Measurements from ENCODE around the gene CST6. TPM values are rescaled to one million over a fixed set of nuclear protein-coding genes. Genes with fewer than 3 reads are reported as not detected.
A peak's percentile ranks its signal among the peaks of the same experiment; 100 is the strongest.
"Not testable (repeated sequence)": the region's sequence is repeated elsewhere in the genome, so short reads cannot be mapped to it uniquely, and the experiment has no call there.

Gene CST6
- total RNA-seq, 2 donors from 2014 or later: 0.56 TPM; not detected in 1

DNA sequence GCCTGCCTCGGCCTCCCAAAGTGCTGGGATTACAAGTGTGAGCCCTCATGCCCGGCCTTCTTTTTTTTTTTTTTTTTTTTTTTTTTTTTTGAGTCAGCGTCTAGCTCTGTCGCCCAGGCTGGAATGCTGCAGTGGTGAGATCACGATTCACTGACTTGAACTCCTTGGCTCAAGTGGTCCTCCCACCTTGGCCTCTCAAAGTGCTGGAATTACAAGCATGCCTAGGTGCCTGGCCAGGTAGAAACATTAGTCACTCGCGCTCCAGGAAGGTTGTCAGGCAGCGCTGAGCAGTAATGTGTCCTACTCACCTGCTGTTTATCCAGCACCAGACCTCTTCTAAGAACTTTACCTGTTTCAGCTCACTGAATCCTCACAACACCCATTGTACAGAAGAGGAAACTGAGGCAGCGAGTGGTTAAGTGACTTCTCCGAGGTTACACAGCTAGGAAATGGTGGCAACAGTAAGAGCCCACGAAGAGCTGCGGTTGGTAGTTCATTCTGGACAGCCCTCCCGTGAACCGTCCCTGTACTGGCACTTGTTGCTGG lies 496 bp upstream of the CST6 start:
- no peak for DNase-seq (ENCODE audit: low spot score)
- intact Hi-C loops (cut with DNase I): no loop called here

GRCh38 chr11:66012371-66012945 lies 650 bp downstream of the CST6 start:
- no peak for DNase-seq (ENCODE audit: low spot score)
- intact Hi-C loops (cut with DNase I): no loop called here

GRCh38 chr11:66012946-66013761 lies 1.3 kb downstream of the CST6 start:
- no peak for DNase-seq (ENCODE audit: low spot score)
- intact Hi-C loops (cut with DNase I): no loop called here

DNA sequence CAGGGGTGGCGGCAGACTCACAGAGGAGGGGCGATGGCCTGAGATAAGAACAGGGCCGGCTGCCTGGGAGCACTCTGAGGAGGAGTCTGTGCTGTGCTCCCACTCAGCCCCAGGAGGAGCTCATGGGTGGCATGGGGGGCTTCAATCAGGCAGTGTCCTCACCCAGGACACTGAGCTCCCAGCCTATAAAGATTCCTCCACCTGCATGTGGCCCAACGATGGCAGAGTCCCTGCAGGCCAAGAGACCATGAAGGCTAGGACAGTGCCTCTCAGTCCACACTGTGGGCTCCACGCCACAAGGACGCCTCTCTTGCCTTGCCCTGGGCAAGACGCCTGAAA lies 1.9 kb downstream of the CST6 start:
- DNase-seq (ENCODE audit: low spot score): no peak
- intact Hi-C loops (cut with DNase I): no loop called here

DNA sequence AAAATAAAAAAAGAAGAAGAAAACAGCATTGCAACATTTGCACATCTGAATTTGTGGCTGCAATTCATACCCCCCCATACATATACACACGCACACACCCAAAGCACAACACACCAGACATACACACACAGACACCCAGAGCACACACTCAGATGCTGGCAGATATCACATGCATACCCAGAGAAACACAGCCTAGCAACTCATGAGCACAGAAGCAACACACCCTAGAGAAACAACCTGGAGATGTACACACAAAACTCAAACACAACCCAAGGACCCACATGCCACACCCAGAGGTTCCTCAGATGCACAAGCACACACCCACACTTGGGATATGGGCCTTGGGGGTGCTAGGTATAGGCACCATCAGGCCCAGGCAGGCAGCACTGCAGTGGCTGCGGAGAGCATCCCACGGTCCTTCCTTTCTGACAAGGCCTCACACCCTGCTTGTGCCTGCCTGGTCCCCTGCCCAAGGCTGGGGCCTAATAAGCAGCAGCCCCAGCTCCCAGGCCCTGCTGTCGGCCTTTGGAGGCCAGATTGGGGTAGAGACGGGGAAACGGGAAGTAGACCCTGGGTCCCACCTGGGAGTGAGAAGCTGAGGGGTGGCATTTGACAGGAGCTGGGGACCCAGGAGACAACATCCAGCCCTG lies 3.1 kb downstream of the CST6 start:
- DNase-seq (ENCODE audit: low spot score): no peak
- intact Hi-C loops (cut with DNase I): no loop called here

DNA sequence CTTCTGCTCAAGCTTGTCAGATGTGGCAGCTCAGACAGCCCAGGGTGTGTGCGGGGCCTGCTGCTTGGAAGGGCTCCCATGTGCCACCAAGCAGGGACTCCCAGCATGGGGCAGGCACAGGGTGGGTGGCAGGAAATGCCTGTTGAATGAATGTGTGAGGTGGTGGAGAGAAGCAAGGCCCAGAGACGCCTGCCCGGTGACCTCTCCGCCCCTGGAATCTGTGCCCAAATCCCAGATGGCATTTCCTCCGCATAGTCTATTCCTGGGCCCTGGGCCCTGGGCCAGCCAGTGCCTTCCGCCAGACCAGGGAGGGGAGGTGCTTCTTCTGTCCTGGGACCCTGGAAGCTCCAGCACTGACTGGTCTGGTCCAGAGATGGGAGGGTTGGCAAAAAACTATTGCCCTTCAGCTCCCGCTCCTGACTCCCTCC lies 3.7 kb downstream of the CST6 start:
- intact Hi-C loops (cut with DNase I): no loop called here
- peak; percentile 74 for DNase-seq (ENCODE audit: low spot score)

- intact Hi-C loops (cut with DNase I): no loop called here
- DNase-seq (ENCODE audit: low spot score): peak; percentile 45
Observed at GRCh38 chr11:66015936-66016792, 4.4 kb downstream of the CST6 start.

DNA sequence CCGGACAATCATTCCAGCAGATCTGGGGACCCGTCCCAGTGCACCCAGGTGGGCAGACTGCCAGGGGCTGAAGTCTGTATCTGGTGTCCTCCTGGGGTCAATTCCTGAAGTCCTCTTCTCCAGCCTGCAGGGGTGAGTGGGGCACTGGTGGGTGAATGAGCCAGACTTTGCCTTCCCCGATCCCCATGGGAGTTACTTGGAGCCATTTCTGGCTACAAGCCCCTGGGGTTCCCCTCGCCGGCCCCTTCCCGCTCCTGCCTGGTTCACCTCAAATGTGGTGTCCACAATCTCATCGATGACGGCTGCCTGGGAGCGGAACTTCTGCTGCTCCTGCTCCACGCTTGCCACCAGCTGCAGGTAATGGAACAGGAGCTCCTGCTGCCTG lies 5.0 kb downstream of the CST6 start:
- DNase-seq (ENCODE audit: low spot score): peak; percentile 70
- intact Hi-C loops (cut with DNase I): no loop called here

DNA sequence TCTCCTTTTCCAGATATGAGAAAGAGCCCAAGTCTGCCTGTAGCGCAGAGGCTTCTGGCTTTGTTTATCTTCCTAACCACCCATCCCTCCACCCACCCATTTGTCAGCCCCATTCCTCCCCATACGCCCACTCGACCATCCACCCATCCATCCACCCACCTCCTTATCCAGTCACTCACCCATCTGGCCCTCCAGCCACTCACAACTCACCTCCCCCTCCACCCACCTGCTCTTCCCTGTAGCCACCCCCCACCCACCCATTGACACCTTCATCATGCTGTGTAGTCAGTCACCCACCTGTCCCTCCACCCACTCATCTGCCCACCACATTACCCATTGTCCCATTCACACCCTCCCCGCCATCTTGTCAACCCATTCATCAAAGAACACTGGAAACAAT lies 5.5 kb downstream of the CST6 start:
- DNase-seq (ENCODE audit: low spot score): no peak
- intact Hi-C loops (cut with DNase I): no loop called here

GRCh38 chr11:66020212-66020611 lies 8.4 kb downstream of the CST6 start:
- intact Hi-C loops (cut with DNase I): no loop called here

GRCh38 chr11:66020618-66021357 lies 9.0 kb downstream of the CST6 start:
- peak; percentile 89 for DNase-seq (ENCODE audit: low spot score)
- intact Hi-C loops (cut with DNase I): no loop called here

More at GRCh38 chr11:66020212-66020611, 8.4 kb downstream of the CST6 start:
- DNase-seq (ENCODE audit: low spot score): no peak

DNA sequence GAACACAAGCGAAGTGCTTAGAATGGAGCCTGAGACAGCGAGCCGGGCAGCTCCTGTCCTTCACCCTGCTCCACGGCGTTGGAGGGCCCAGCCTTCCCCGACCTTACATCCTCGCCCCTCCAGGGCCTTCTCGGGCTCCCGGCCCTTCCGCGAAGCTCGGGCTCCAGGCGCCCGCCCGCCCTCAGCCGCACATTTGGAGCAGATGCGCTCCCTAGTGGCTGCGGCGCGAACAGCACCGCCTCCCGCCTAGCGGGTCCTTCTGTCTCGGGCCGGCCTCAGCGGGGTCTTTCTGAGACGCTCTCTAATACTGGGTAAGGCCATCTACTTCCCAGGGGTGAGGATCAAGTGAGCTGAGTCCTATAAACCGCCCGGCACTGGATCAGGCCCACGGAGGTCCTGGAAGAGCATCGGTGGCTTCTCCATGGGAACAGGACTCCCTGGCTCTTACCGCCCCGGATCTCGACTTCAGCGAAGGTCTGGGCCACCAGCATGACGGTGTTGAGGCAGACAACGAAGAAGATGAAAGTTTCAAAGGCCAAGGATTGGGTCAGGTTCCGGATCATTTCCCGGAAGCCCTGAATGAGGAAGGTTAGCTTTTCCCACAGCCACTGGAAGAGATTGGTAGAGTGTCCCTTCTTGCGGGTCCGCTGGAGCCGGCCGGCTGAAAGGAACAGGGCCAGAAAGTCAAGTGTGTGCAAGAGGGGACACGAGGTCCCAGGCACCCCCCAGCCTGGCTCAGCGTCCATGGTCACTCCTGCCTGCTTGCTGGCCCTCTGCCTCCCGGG lies 10.8 kb downstream of the CST6 start:
- intact Hi-C loops (cut with DNase I): no loop called here
- DNase-seq (ENCODE audit: low spot score): peak; percentile 91

DNA sequence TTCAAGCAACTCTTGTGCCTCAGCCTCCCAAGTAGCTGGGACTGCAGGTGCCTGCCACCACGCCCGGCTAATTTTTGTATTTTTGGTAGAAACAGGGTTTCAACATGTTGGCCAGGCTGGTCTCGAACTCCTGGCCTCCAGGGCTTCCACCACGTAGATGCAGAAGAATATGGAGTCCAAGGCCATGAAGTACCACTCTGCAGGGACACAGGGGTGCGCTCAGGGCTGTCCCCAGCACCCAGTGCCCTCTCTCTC lies 11.3 kb downstream of the CST6 start:
- DNase-seq (ENCODE audit: low spot score); intact Hi-C loops (cut with DNase I): not testable (repeated sequence)

- no peak for DNase-seq (ENCODE audit: low spot score)
- intact Hi-C loops (cut with DNase I): no loop called here
Observed at GRCh38 chr11:66026017-66026529, 14.3 kb downstream of the CST6 start, which contains the start of gene CATSPER1. Gene CATSPER1, minus strand, starts transcription at chr11:66026479. Its CDS starts 100 bp downstream, at chr11:66026379.

- intact Hi-C loops (cut with DNase I): no loop called here
- DNase-seq (ENCODE audit: low spot score): no peak
Observed at GRCh38 chr11:66032957-66033735, 21.3 kb downstream of the CST6 start.

- intact Hi-C loops (cut with DNase I): no loop called here
- no peak for DNase-seq (ENCODE audit: low spot score)
Observed at GRCh38 chr11:66035653-66036333, 24.0 kb downstream of the CST6 start.

- intact Hi-C loops (cut with DNase I): no loop called here
- no peak for DNase-seq (ENCODE audit: low spot score)
Observed at GRCh38 chr11:66036334-66036710, 24.5 kb downstream of the CST6 start.

All from posterior vena cava (tissue), 2 donors.